Ovary (tissue), 9 donors: Measurements from ENCODE around the gene NCAN. TPM values are rescaled to one million over a fixed set of nuclear protein-coding genes. Genes with fewer than 3 reads are reported as not detected.
"Not testable (repeated sequence)": the region's sequence is repeated elsewhere in the genome, so short reads cannot be mapped to it uniquely, and the experiment has no call there.

Source experiments
- DNase-seq, 5 donors: peaks; one replicate each; pipeline ENCODE4 v3.0.0-alpha.2; 2019 to 2020
- H3K27ac ChIP-seq, 2 donors: fragments of 200-600 bp; one replicate each; pipeline versions ENCODE4 v1.5.1 to v1.8.0; 2019 to 2022
- H3K27me3 ChIP-seq: fragments of 200-600 bp; one replicate; pipeline ENCODE4 v1.8.0; 2022
- H3K36me3 ChIP-seq: fragments of 200-600 bp; sonication (generic); one replicate; pipeline ENCODE4 v1.5.1; 2019
- H3K4me1 ChIP-seq: one replicate; pipeline ENCODE4 v1.8.1; 2013; ENCODE audit warnings: mild to moderate bottlenecking, moderate library complexity; ENCODE audit not compliant: insufficient read depth
- H3K4me3 ChIP-seq: fragments of 200-600 bp; sonication (generic); one replicate; pipeline ENCODE4 v1.5.1; 2017
- H3K9me3 ChIP-seq, 2 donors: fragments of 200-600 bp in 1 of 2; sonication (generic) in 1 of 2; one replicate each; pipeline versions ENCODE4 v1.5.1 to v1.8.1; 2013 to 2019; ENCODE audit warnings: mild to moderate bottlenecking in 1 of 2, moderate library complexity in 1 of 2
- CTCF ChIP-seq, 3 donors: fragments of 450-650 bp in 2 of 3; fragments of 200-600 bp in 1 of 3; IDR thresholded peaks; one replicate each; pipeline versions ENCODE4 v1.5.1 to v1.8.0; 2016 to 2022; ENCODE audit warnings: antibody characterized with exemption in 3 of 3, mild to moderate bottlenecking in 1 of 3
- EP300 ChIP-seq: sonication (generic); formaldehyde crosslinking; IDR thresholded peaks from one replicate; pipeline ENCODE4 v1.6.1; 2017; ENCODE audit warnings: antibody characterized with exemption
- POLR2A ChIP-seq: fragments of 450-650 bp; IDR thresholded peaks from one replicate; pipeline ENCODE4 v1.6.1; 2017; ENCODE audit warnings: antibody characterized with exemption, mild to moderate bottlenecking, moderate library complexity
- WGBS, 3 donors: extraction: QIAGEN DNeasy Blood & Tissue Kit in 1 of 3; methylation state at CpG; one replicate each; pipeline versions ENCODE4 v1.1.5 to v1.1.7; 2013 to 2017; 5-methylcytosine and 5-hydroxymethylcytosine counted together
- intact Hi-C, 4 donors: fragments of 100-400 bp; cut with DNase I; formaldehyde crosslinking; loops; one replicate each; pipeline versions ENCODE4 v1.11.0 to v1.15.1; 2022 to 2023
- polyA plus RNA-seq, 2 donors: library from polyadenylated mRNA; stranded (reverse); fragments of 200-250 nt in 1 of 2; fragments of 350-450 nt in 1 of 2; fragmentation: Illumina TruSeq in 1 of 2; extraction: RNeasy Lipid Tissue Mini Kit (QIAGEN cat#74804) in 1 of 2; gene quantifications; one replicate each; pipeline ENCODE4 v1.2.3, GENCODE V29; 2013 to 2014
- total RNA-seq, 7 donors: library from RNA; depleted of rRNA in 2 of 7; stranded (reverse); fragments of >200 nt in 2 of 7; fragmentation: NEBNext Ultra II Directional in 3 of 7; extraction: Animal tissue kit (Norgen Biotek cat#: 25700) in 3 of 7; gene quantifications; one replicate each; pipeline versions ENCODE4 v1.1.0 to v1.2.4, GENCODE V29; 2016 to 2023
- donor health status: DM: no; HTN: no; CAD: no; lungs with moderate emphysema.
- donor health status: DM: no; HTN: no; CAD: no.
- donor health status: Bipolar disorder and iron deficiency.
- donor health status: DM: yes; HTN: yes; CAD: no.
- donor health status: DM: no; HTN: no; CAD: no.
- donor health status: DM: yes; HTN: yes; CAD: no.

NCAN gene
- total and polyA plus RNA-seq, 9 donors = not detected

GRCh38 chr19:19171821-19172532 is 39.8 kb upstream of the NCAN start:
- TF ChIP-seq EP300 (no peak), CTCF (IDR thresholded peaks at IDR 0.05) (no peak), POLR2A (no peak)
- WGBS, 3 donors = 47 to 55% (median 49%) methylated on average over 7 to 8 of the region's 8 CpGs
- H3K27me3 ChIP-seq = no peaks in the 10 kb centered on the region
- no peaks in the 10 kb centered on the region for H3K9me3 ChIP-seq
- DNase-seq = no peak
- no peaks in the 10 kb centered on the region for H3K36me3 ChIP-seq
- peaks cover 7% of the 10 kb centered on the region for H3K4me1 ChIP-seq
- H3K4me3 ChIP-seq = no peak overlapping the region
- intact Hi-C loops = loop anchor here in 1 of 4 donors (10.0 kb wide), 1 partner anchor 117 kb away; no protein-coding TSS in a partner anchor
- H3K27ac ChIP-seq = no peak overlapping the region

GRCh38 chr19:19173243-19173642 is 38.5 kb upstream of the NCAN start:
- H3K27ac ChIP-seq = not testable (repeated sequence)
- 87 to 92% (median 91%) methylated on average over 5 of the region's 5 CpGs for WGBS, 3 donors

GRCh38 chr19:19176950-19177349 is 34.8 kb upstream of the NCAN start:
- no peaks in the 10 kb centered on the region for H3K36me3 ChIP-seq
- intact Hi-C loops = loop anchor here in 1 of 4 donors (10.0 kb wide), 1 partner anchor 122 kb away; no protein-coding TSS in a partner anchor
- no peak for DNase-seq
- no peaks in the 10 kb centered on the region for H3K27me3 ChIP-seq
- TF ChIP-seq CTCF (IDR thresholded peaks at IDR 0.05) = no peak
- TF ChIP-seq EP300 = no peak
- no peaks in the 10 kb centered on the region for H3K4me1 ChIP-seq
- H3K4me3 ChIP-seq = no peak overlapping the region
- H3K9me3 ChIP-seq = no peaks in the 10 kb centered on the region
- H3K27ac ChIP-seq = no peak overlapping the region
- WGBS, 3 donors = 80 to 94% (median 81%) methylated on average over 8 of the region's 8 CpGs

More at GRCh38 chr19:19173243-19173642, 38.5 kb upstream of the NCAN start:
- H3K4me3 ChIP-seq, H3K27me3 ChIP-seq, DNase-seq, H3K9me3 ChIP-seq, H3K36me3 ChIP-seq, H3K4me1 ChIP-seq: not testable (repeated sequence)
- intact Hi-C loops = loop anchor here in 1 of 4 donors (10.0 kb wide), 1 partner anchor 118 kb away; no protein-coding TSS in a partner anchor

GRCh38 chr19:19179548-19180441 is 32.0 kb upstream of the NCAN start:
- no peak for DNase-seq
- H3K4me1 ChIP-seq = no peaks in the 10 kb centered on the region
- WGBS, 3 donors = 83 to 88% (median 88%) methylated on average over 17 of the region's 17 CpGs
- no peak overlapping the region for H3K27ac ChIP-seq
- no peaks in the 10 kb centered on the region for H3K9me3 ChIP-seq
- intact Hi-C loops = loop anchor here in 1 of 4 donors (10.0 kb wide), 1 partner anchor 125 kb away; no protein-coding TSS in a partner anchor
- H3K36me3 ChIP-seq = no peaks in the 10 kb centered on the region
- no peak overlapping the region for H3K4me3 ChIP-seq
- no peak for TF ChIP-seq EP300
- TF ChIP-seq POLR2A = no peak
- TF ChIP-seq CTCF (IDR thresholded peaks at IDR 0.05) = no peak
- no peaks in the 10 kb centered on the region for H3K27me3 ChIP-seq
